ENCODE measurements around the gene CDC42EP1.

DNA sequence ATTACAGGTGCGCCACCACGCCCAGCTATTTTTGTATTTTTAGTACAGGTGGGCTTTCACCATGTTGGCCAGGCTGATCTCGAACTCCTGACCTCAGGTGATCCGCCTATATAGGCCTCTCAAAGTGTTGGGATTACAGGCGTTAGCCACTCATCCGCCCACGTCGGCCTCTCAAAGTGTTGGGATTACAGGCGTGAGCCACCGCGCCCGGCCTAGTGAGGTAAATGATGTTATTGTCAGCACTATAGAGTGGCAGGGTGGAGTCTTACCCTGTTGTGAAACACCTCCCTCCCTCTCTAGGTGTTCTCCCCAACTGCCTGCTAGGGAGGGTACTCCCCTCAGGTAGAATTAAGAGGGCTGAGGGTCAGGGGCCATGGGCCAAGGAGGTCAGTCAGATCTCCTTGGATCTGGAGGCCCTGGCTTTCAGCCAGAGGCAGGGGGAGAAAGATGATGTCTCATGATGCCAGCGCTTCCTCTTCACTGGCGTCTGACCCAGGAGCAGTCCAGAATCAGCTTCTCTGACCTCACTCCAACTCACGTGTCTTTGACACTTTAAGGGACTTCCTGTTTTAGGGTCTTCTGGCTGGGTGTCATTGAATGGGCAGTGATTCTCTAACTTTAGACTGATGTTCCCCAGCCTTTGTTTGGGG lies 50.3 kb downstream of the CDC42EP1 start:
- TF ChIP-seq, protein P1, sequence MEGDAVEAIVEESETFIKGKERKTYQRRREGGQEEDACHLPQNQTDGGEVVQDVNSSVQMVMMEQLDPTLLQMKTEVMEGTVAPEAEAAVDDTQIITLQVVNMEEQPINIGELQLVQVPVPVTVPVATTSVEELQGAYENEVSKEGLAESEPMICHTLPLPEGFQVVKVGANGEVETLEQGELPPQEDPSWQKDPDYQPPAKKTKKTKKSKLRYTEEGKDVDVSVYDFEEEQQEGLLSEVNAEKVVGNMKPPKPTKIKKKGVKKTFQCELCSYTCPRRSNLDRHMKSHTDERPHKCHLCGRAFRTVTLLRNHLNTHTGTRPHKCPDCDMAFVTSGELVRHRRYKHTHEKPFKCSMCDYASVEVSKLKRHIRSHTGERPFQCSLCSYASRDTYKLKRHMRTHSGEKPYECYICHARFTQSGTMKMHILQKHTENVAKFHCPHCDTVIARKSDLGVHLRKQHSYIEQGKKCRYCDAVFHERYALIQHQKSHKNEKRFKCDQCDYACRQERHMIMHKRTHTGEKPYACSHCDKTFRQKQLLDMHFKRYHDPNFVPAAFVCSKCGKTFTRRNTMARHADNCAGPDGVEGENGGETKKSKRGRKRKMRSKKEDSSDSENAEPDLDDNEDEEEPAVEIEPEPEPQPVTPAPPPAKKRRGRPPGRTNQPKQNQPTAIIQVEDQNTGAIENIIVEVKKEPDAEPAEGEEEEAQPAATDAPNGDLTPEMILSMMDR (conservative IDR thresholded peaks at IDR 0.05; ENCODE audit: low read depth in 2 of 2): no peak
- TF ChIP-seq EZH2 (IDR thresholded peaks at IDR 0.05; ENCODE audit: low read depth, unreplicated experiment): no peak
- no peak for TF ChIP-seq POLR2AphosphoS5 (IDR thresholded peaks at IDR 0.05; ENCODE audit: low read depth)
